Activated T-helper 2 cell treated with anti-CD3 and anti-CD28 coated beads, Interferon-gamma antibody, Interleukin-2, Interleukin-4, amounts not matched to agents 10 μg/mL and 5 μg/mL and 100 μg/mL, durations not matched to agents 14 hours and 24 hours and 36 hours (primary cell): ENCODE results near the gene DAP3. TPM values are rescaled to one million over a fixed set of nuclear protein-coding genes. Genes with fewer than 3 reads are reported as not detected.
"Not testable (repeated sequence)": the region's sequence is repeated elsewhere in the genome, so short reads cannot be mapped to it uniquely, and the experiment has no call there.

Experiments
- DNase-seq: peaks from one replicate; pipeline ENCODE4 v3.0.0; 2021; ENCODE audit warnings: low spot score
- H3K27ac Mint-ChIP-seq: one replicate; pipeline ENCODE4 v1.8.0; 2021; ENCODE audit warnings: mixed read lengths
- H3K27me3 Mint-ChIP-seq: one replicate; pipeline ENCODE4 v1.8.0; 2021; ENCODE audit warnings: low read depth, mixed read lengths
- H3K36me3 Mint-ChIP-seq: one replicate; pipeline ENCODE4 v1.8.0; 2021; ENCODE audit warnings: low read depth, mixed read lengths
- H3K4me1 Mint-ChIP-seq: one replicate; pipeline ENCODE4 v1.8.0; 2021; ENCODE audit warnings: low read depth, mixed read lengths
- H3K4me3 Mint-ChIP-seq: one replicate; pipeline ENCODE4 v1.8.0; 2021; ENCODE audit warnings: low read depth, mild to moderate bottlenecking, moderate library complexity, mixed read lengths
- H3K9me3 Mint-ChIP-seq: one replicate; pipeline ENCODE4 v1.8.0; 2021; ENCODE audit warnings: mixed read lengths
- intact Hi-C: fragments of 100-400 bp; cut with micrococcal nuclease; formaldehyde crosslinking; loops from one replicate; pipeline ENCODE4 v1.15.1; 2023
- total RNA-seq: library from RNA; stranded (reverse); gene quantifications from 2 replicates; pipeline ENCODE4 v1.2.3, GENCODE V29; 2022

Gene DAP3
- total RNA-seq, 1 donor from 2014 or later = 172 TPM

DNA sequence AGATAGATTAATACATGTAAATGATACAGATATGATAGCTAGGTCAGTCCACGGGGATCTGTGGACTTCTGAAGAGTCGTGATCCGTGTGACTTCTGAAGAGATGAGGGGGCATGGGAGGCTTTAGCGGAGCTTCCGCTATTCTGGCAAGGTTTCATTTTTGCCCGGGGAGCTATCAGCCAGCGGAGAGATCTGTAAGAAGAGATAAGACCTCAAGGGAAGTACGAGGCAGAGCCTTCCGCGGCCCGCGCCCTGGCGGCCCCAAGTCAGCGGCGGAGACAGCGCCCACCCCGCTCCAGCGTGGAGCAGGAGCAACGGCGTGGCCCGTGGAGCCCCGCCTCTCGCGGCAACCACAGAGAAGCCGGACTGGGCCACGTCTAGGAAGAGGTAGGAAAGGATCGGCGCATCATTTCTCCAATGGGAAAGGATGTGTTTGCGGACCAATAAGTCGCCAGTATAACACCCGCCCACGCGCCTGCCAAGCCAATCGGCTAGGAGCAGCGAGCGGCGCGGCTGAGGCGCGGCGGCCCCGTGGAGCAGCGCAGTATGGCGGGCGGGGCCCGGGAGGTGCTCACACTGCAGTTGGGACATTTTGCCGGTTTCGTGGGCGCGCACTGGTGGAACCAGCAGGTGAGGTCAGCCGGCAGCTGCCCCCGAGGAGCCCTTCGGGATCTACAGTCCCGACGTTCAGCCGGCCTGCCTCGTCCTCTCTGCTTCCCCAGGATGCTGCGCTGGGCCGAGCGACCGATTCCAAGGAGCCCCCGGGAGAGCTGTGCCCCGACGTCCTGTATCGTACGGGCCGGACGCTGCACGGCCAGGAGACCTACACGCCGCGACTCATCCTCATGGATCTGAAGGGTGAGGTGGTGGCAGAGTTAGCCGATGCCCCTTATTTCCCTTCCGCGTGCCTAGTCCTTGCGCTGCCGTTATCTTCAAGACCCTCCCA lies 56.7 kb downstream of the DAP3 start:
- peaks cover 16% of the 10 kb centered on the region for H3K36me3 Mint-ChIP-seq
- H3K27ac Mint-ChIP-seq = peak overlapping the region; percentile 88
- not testable (repeated sequence) for H3K27me3 Mint-ChIP-seq, H3K4me1 Mint-ChIP-seq, H3K9me3 Mint-ChIP-seq
- DNase-seq = peak; percentile 91
- H3K4me3 Mint-ChIP-seq = peak overlapping the region; percentile 86
- intact Hi-C loops = loop anchor here (1.0 to 10.0 kb wide), 2 partner anchors 57 to 471 kb away; partner anchors contain the start of genes CLK2, HCN3 and YY1AP1

DNA sequence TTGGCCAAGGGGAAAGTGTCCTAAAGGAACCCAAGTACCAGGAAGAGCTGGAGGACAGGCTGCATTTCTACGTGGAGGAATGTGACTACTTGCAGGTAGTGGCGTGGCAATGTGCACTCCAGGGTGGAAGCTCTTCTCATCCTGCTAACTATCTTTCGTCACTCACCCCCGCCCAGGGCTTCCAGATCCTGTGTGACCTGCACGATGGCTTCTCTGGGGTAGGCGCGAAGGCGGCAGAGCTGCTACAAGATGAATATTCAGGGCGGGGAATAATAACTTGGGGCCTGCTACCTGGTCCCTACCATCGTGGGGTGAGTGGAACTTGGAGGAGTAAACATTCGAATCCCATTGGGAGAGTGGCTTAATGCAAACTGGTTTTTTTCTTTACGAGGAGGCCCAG lies 58.7 kb downstream of the DAP3 start:
- Mint-ChIP-seq H3K36me3 (peaks cover 34% of the 10 kb centered on the region), H3K4me3 (peak overlapping the region; percentile 17)
- not testable (repeated sequence) for H3K9me3 Mint-ChIP-seq, DNase-seq, H3K27ac Mint-ChIP-seq, H3K27me3 Mint-ChIP-seq, H3K4me1 Mint-ChIP-seq
- intact Hi-C loops = loop anchor here (10.0 kb wide), 1 partner anchor 473 kb away; the partner anchor contains the start of genes CLK2 and HCN3

DNA sequence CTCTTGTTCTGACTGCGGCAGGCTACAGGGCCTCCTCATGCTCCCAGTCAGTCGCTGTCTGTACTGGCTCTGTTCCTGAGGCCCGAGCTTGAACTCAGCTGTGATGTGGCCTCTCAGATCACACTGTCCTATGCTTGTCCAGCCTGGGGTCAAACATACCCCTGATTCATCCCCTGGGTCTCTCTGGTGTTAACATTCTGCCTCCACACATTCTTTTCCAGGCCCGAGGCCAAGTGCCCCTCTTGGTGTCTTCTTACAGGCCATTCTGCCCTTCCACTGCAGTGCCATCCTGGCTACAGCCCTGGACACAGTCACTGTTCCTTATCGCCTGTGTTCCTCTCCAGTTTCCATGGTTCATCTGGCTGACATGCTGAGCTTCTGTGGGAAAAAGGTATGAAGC lies 59.2 kb downstream of the DAP3 start:
- not testable (repeated sequence) for H3K27ac Mint-ChIP-seq, H3K9me3 Mint-ChIP-seq, DNase-seq, H3K27me3 Mint-ChIP-seq, H3K4me1 Mint-ChIP-seq
- intact Hi-C loops = loop anchor here (10.0 kb wide), 1 partner anchor 473 kb away; the partner anchor contains the start of genes CLK2 and HCN3
- Mint-ChIP-seq H3K4me3 (peak overlapping the region; percentile 30), H3K36me3 (peaks cover 37% of the 10 kb centered on the region)

- H3K9me3 Mint-ChIP-seq, DNase-seq, H3K27ac Mint-ChIP-seq, intact Hi-C loops, H3K27me3 Mint-ChIP-seq, H3K4me1 Mint-ChIP-seq, H3K4me3 Mint-ChIP-seq: not testable (repeated sequence)
- H3K36me3 Mint-ChIP-seq = peaks cover 63% of the 10 kb centered on the region
Measured at GRCh38 chr1:155759017-155759416, 70.1 kb downstream of the DAP3 start.

DNA sequence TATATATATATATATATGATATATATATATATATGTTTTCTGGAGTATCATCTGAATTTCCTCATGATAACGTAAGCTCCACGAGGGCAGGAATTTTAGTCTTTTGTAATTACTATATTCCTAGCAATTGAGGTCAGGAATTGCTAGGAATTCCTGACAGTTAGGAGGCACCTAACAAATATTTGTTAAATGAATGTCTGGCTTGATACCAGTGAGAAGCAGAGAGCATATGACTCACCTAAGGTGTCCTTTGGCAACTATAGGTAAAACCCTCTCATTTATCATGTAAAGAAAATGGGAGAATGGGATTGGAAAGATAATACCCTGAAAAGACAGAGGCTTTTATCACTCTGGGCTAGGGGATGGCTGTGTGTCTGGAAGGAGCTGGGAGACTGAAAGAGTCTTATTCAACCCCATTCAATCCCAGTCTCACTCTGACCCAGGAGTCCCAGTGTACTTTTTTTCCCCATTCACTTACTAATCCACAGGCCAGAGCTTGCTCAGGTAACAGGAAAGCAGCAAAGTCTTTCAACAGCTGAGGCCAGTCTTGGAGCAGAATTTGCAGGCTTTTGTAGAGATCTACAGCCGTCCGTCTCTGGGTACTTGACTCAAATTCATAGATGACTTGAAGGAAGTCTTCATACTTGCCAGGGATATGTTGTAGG lies 71.2 kb downstream of the DAP3 start:
- no peaks in the 10 kb centered on the region for H3K9me3 Mint-ChIP-seq
- H3K4me1 Mint-ChIP-seq = peaks cover 2% of the 10 kb centered on the region

DNA sequence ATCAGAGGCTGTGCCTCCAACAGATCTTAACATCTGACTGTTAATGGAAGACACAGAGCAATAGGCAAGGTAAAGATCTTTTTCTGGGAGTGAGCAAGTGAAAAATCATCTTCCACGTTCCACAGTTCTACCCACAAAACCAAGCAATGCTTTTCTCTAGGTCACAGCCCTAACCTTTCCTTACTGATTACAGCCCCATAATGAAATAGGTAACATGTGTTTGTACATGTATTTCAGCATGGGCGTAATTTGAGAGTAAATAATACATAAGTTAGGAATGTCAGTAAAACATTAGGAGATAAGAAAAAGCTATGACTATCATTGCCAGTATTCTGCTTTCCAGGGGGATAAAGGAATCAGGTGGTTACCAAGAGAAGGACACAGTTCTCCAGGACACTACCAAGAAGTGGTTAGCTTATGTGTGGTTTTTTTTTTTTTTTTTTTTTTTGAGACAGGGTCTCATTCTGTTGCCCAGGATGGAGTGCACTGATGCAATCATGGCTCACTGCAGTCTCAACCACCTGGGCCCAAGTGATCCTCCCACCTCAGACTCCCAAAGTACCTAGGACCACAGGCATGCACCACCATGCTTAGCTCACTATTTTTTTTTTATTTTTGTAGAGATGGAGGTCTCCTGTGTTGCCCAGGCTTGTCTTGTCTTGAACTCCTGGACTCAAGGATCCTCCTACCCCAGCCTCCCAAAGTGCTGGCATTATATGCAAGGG lies 72.0 kb downstream of the DAP3 start:
- H3K4me3 Mint-ChIP-seq = no peak overlapping the region
- no peak for DNase-seq
- peaks cover 2% of the 10 kb centered on the region for H3K4me1 Mint-ChIP-seq
- peaks cover 62% of the 10 kb centered on the region for H3K36me3 Mint-ChIP-seq
- H3K27me3 Mint-ChIP-seq = no peaks in the 10 kb centered on the region
- no peaks in the 10 kb centered on the region for H3K9me3 Mint-ChIP-seq
- intact Hi-C loops = no loop called here
- H3K27ac Mint-ChIP-seq = no peak overlapping the region

More for the DNA sequence above, 71.2 kb downstream of the DAP3 start:
- Mint-ChIP-seq H3K36me3 (peaks cover 62% of the 10 kb centered on the region), H3K27me3 (no peaks in the 10 kb centered on the region), H3K4me3 (no peak overlapping the region), H3K27ac (no peak overlapping the region)
- intact Hi-C loops = no loop called here
- no peak for DNase-seq

- intact Hi-C loops = no loop called here
- Mint-ChIP-seq H3K4me3 (no peak overlapping the region), H3K9me3 (no peaks in the 10 kb centered on the region), H3K27ac (no peak overlapping the region), H3K27me3 (no peaks in the 10 kb centered on the region), H3K4me1 (peaks cover 2% of the 10 kb centered on the region), H3K36me3 (peaks cover 62% of the 10 kb centered on the region)
- no peak for DNase-seq
Measured at GRCh38 chr1:155761736-155762405, 73.0 kb downstream of the DAP3 start.

DNA sequence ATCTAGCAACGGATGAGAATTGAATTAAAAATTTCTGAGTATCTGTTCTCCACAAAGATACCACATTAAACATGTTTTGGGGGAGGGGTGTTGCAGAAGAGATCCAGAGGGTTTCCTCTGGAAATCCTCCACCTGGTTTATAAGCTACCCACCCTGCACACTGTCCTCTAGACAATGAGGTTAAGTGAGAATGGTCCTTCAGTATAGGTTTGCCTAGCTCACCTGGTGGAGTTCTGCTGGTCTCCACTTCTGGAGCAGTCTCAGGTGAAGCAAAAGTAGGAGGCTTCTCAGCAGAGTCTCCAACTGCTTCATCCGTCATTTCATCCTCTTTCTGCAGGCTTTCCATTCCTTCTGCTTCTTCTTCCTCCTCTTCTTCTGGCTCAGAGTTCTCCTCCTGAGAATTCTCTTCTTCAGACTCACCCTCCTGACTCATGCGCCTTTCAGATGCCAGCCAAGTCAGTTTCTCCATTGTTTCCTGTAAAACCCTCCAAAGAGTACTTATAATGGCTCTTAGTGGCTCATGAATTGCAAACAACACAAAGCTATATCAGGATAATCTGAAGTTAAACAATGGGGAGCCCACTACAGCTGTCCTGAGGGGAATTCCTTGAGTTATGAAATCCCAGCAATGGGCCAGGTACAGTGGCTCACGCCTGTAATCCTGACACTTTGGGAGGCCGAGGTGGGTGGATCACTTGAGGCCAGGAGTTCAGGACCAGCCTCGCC lies 74.4 kb downstream of the DAP3 start:
- H3K4me3 Mint-ChIP-seq, DNase-seq, intact Hi-C loops, H3K27ac Mint-ChIP-seq, H3K27me3 Mint-ChIP-seq, H3K9me3 Mint-ChIP-seq, H3K4me1 Mint-ChIP-seq: not testable (repeated sequence)
- peaks cover 61% of the 10 kb centered on the region for H3K36me3 Mint-ChIP-seq

- intact Hi-C loops, H3K4me3 Mint-ChIP-seq: not testable (repeated sequence)
Measured at GRCh38 chr1:155763989-155764388, 75.1 kb downstream of the DAP3 start.

DNA sequence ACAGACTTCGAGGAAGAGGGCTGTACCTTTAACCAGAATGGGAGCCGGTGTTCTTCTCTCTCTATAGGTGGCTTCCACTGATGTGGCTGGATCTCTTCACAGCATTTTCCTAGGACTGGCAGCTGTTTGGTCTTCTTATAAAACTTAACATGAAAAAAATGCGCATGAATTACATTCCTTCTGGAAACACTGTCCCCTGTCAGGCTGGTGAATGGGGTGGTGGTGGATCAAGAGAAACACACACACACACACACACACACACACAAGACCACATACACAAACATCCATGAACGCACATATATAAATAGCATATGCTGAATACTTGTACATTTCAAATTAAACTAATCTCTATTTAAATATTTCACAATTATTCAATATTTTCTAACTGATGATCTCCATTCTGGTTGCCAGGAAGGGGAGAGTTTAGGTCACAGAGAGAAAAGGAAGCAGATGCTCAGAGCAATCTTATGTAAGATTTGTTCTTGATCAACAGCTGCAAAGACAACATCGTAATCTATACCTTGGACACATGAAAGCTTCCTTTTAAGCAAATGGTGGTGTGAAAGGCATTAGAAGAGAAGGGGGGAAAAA lies 78.6 kb downstream of the DAP3 start:
- DNase-seq, intact Hi-C loops, H3K4me1 Mint-ChIP-seq, H3K27me3 Mint-ChIP-seq, H3K27ac Mint-ChIP-seq, H3K9me3 Mint-ChIP-seq, H3K4me3 Mint-ChIP-seq: not testable (repeated sequence)
- peaks cover 68% of the 10 kb centered on the region for H3K36me3 Mint-ChIP-seq

More at GRCh38 chr1:155763989-155764388, 75.1 kb downstream of the DAP3 start:
- not testable (repeated sequence) for H3K27me3 Mint-ChIP-seq, H3K27ac Mint-ChIP-seq, H3K9me3 Mint-ChIP-seq, DNase-seq, H3K4me1 Mint-ChIP-seq
- peaks cover 65% of the 10 kb centered on the region for H3K36me3 Mint-ChIP-seq

- Mint-ChIP-seq H3K27me3 (no peaks in the 10 kb centered on the region), H3K36me3 (peaks cover 69% of the 10 kb centered on the region), H3K4me1 (no peaks in the 10 kb centered on the region), H3K9me3 (no peaks in the 10 kb centered on the region), H3K27ac (no peak overlapping the region), H3K4me3 (no peak overlapping the region)
- intact Hi-C loops = no loop called here
- DNase-seq = no peak
Measured at GRCh38 chr1:155769257-155769656, 80.4 kb downstream of the DAP3 start.
